Measurements from ENCODE around the gene LAPTM5. TPM values are rescaled to one million over a fixed set of nuclear protein-coding genes. Genes with fewer than 3 reads are reported as not detected.

Gene LAPTM5
- total RNA-seq, 1 experiment from 2014 or later: 1.9 TPM

DNA sequence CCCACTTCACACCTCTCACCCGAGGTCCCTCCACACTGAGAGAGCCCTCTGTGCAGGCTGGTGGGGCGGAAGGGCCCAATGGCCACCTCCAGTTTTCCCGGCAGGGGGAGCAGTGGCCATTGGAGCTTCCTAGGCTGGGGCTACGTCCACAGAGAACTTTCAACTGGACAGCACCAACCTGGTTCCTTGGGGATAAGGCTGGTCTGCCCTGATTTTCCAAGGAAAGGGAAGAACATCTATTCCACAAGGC, 20.3 kb upstream of the LAPTM5 start:
- ChIA-PET POLR2A (interaction anchor here (0.6 kb wide), 1 partner anchor 51 kb away, joined by 3 read pairs; no protein-coding TSS in a partner anchor), CTCF (interaction anchor here (1.8 to 3.4 kb wide), 2 partner anchors 58 to 133 kb away, joined by 4 to 74 read pairs; no protein-coding TSS in a partner anchor)
- no peaks in the 10 kb centered on the region for H3K27me3 ChIP-seq (ENCODE audit: control insufficient read depth, insufficient read depth, low read length)
- intact Hi-C loops (cut with micrococcal nuclease; ENCODE audit: unreplicated experiment): no loop called here
- BruUV-seq (replicated peaks): no TSS peak
- in situ Hi-C loops (cut with HindIII; ENCODE audit: low pct_unique_long_range_greater_than_20kb, low sequenced_read_pairs): no loop called here
- H3K36me3 ChIP-seq (ENCODE audit: control insufficient read depth, insufficient read depth, low read length): no peaks in the 10 kb centered on the region
- H3K27ac ChIP-seq (ENCODE audit: low read length): no peak overlapping the region
- no peaks in the 10 kb centered on the region; the same call in none of the 2 replicates for H3K4me1 ChIP-seq (ENCODE audit: control insufficient read depth, insufficient read depth, low read length)
- H3K4me3 ChIP-seq (ENCODE audit: low read depth in 2 of 2, low read length in 2 of 2): no peak overlapping the region
- ATAC-seq: peak; percentile 54; the same call in 1 of the 2 replicates
- H3K9me3 ChIP-seq (ENCODE audit: control insufficient read depth, insufficient read depth, low read depth, low read length): no peaks in the 10 kb centered on the region
- TF ChIP-seq, protein P1, sequence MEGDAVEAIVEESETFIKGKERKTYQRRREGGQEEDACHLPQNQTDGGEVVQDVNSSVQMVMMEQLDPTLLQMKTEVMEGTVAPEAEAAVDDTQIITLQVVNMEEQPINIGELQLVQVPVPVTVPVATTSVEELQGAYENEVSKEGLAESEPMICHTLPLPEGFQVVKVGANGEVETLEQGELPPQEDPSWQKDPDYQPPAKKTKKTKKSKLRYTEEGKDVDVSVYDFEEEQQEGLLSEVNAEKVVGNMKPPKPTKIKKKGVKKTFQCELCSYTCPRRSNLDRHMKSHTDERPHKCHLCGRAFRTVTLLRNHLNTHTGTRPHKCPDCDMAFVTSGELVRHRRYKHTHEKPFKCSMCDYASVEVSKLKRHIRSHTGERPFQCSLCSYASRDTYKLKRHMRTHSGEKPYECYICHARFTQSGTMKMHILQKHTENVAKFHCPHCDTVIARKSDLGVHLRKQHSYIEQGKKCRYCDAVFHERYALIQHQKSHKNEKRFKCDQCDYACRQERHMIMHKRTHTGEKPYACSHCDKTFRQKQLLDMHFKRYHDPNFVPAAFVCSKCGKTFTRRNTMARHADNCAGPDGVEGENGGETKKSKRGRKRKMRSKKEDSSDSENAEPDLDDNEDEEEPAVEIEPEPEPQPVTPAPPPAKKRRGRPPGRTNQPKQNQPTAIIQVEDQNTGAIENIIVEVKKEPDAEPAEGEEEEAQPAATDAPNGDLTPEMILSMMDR (IDR thresholded peaks at IDR 0.05): peak; percentile 75; the same call in 1 of the 2 replicates
- no peak for TF ChIP-seq POLR2AphosphoS5 (IDR thresholded peaks at IDR 0.05; ENCODE audit: low read depth, low read length)
- no peak for DNase-seq (ENCODE audit: low read depth, low spot score)

- DNase-seq (ENCODE audit: low read depth, low spot score) (no peak), ATAC-seq (no peak)
- TF ChIP-seq, protein P1 (IDR thresholded peaks at IDR 0.05): no peak
- TF ChIP-seq TCF7L2 (IDR thresholded peaks at IDR 0.05; ENCODE audit: low read depth, low read length): no peak
- no peak for TF ChIP-seq SIN3A (IDR thresholded peaks at IDR 0.05; ENCODE audit: borderline replicate concordance, insufficient read depth, low read depth, low read length)
- TF ChIP-seq POLR2AphosphoS5 (IDR thresholded peaks at IDR 0.05; ENCODE audit: low read depth, low read length): no peak
- no peak for TF ChIP-seq REST (IDR thresholded peaks at IDR 0.05; ENCODE audit: insufficient read depth in 1 of 2, low read depth in 2 of 2, low read length in 1 of 2)
- H3K4me3 ChIP-seq (ENCODE audit: low read depth in 2 of 2, low read length in 2 of 2): no peak overlapping the region
- in situ Hi-C loops (cut with HindIII; ENCODE audit: low pct_unique_long_range_greater_than_20kb, low sequenced_read_pairs): no loop called here
- H3K27me3 ChIP-seq (ENCODE audit: control insufficient read depth, insufficient read depth, low read length): no peaks in the 10 kb centered on the region
- ChIA-PET CTCF (interaction anchor here (1.8 to 3.4 kb wide), 2 partner anchors 57 to 133 kb away, joined by 4 to 74 read pairs; no protein-coding TSS in a partner anchor), POLR2A (no interaction called here)
- H3K9me3 ChIP-seq (ENCODE audit: control insufficient read depth, insufficient read depth, low read depth, low read length): no peaks in the 10 kb centered on the region
- H3K4me1 ChIP-seq (ENCODE audit: control insufficient read depth, insufficient read depth, low read length): no peaks in the 10 kb centered on the region; the same call in none of the 2 replicates
- intact Hi-C loops (cut with micrococcal nuclease; ENCODE audit: unreplicated experiment): no loop called here
- H3K36me3 ChIP-seq (ENCODE audit: control insufficient read depth, insufficient read depth, low read length): no peaks in the 10 kb centered on the region
- no peak overlapping the region for H3K27ac ChIP-seq (ENCODE audit: low read length)
- BruUV-seq (replicated peaks): no TSS peak
Measured at GRCh38 chr1:30777060-30777903, 19.7 kb upstream of the LAPTM5 start.
